Keratinocyte (primary cell): ENCODE measurements around the gene TMEM119. TPM values are rescaled to one million over a fixed set of nuclear protein-coding genes. Genes with fewer than 3 reads are reported as not detected.

Experiments
- DNase-seq: peaks from one replicate; pipeline ENCODE4 v3.0.0-alpha.2; 2011; ENCODE audit warnings: low read depth, missing footprints, low spot score
- FAIRE-seq: peaks from 2 replicates; lab custom pipeline; 2011; peaks lifted over from hg19 to GRCh38; lab: Jason Lieb, UNC
- H2AFZ ChIP-seq: 2 replicates; pipeline ENCODE4 v1.6.0; 2012; ENCODE audit warnings: low read length, control low read depth, inconsistent platforms; ENCODE audit not compliant: control insufficient read depth
- H3K27ac ChIP-seq: 2 replicates; pipeline ENCODE4 v1.5.1; 2011; ENCODE audit warnings: low read length; ENCODE audit not compliant: control insufficient read depth, insufficient read depth
- H3K27me3 ChIP-seq: 3 replicates; pipeline ENCODE4 v1.6.0; 2011; ENCODE audit warnings: low read length; ENCODE audit not compliant: control insufficient read depth, insufficient read depth; ENCODE audit errors: extremely low read depth
- H3K36me3 ChIP-seq, 2 experiments: 2 replicates in 1 of 2; 3 replicates in 1 of 2; pipeline ENCODE4 v1.5.1; 2011; ENCODE audit warnings: low read length in 2 of 2, mild to moderate bottlenecking in 1 of 2; ENCODE audit not compliant: control insufficient read depth in 2 of 2, insufficient read depth in 2 of 2; ENCODE audit errors: extremely low read depth in 1 of 2
- H3K4me1 ChIP-seq: 3 replicates; pipeline ENCODE4 v1.5.1; 2011; ENCODE audit warnings: low read length; ENCODE audit not compliant: control insufficient read depth, insufficient read depth; ENCODE audit errors: extremely low read depth
- H3K4me2 ChIP-seq: 3 replicates; pipeline ENCODE4 v1.6.0; 2011; ENCODE audit warnings: low read depth, low read length; ENCODE audit not compliant: control insufficient read depth, insufficient read depth; ENCODE audit errors: extremely low read depth
- H3K4me3 ChIP-seq, 3 experiments: fragments of 200-600 bp in 1 of 3; sonication (generic) in 1 of 3; 2 replicates in 2 of 3; 3 replicates in 1 of 3; pipeline ENCODE4 v1.5.1; 2011 to 2016; ENCODE audit warnings: low read length in 3 of 3, mild to moderate bottlenecking in 3 of 3, control low read depth in 2 of 3, inconsistent platforms in 1 of 3, low read depth in 1 of 3, mixed read lengths in 1 of 3, mixed run types in 1 of 3, moderate library complexity in 1 of 3; ENCODE audit not compliant: control insufficient read depth in 2 of 3, insufficient read depth in 2 of 3; ENCODE audit errors: extremely low read depth in 1 of 3
- H3K79me2 ChIP-seq: 2 replicates; pipeline ENCODE4 v1.6.0; 2012; ENCODE audit warnings: low read length; ENCODE audit not compliant: control insufficient read depth, insufficient read depth
- H3K9ac ChIP-seq: 3 replicates; pipeline ENCODE4 v1.6.0; 2011; ENCODE audit warnings: low read length; ENCODE audit not compliant: control insufficient read depth, insufficient read depth; ENCODE audit errors: extremely low read depth
- H3K9me1 ChIP-seq: 3 replicates; pipeline ENCODE4 v1.6.0; 2011; ENCODE audit warnings: low read length; ENCODE audit not compliant: control insufficient read depth, insufficient read depth; ENCODE audit errors: extremely low read depth
- H3K9me3 ChIP-seq: 2 replicates; pipeline ENCODE4 v1.5.1; 2012; ENCODE audit warnings: low read depth, low read length; ENCODE audit not compliant: control insufficient read depth
- H4K20me1 ChIP-seq: 3 replicates; pipeline ENCODE4 v1.6.0; 2011; ENCODE audit warnings: low read length; ENCODE audit not compliant: control insufficient read depth, insufficient read depth; ENCODE audit errors: extremely low read depth
- CTCF ChIP-seq, 3 experiments: IDR thresholded peaks in 1 of 3; conservative IDR thresholded peaks in 1 of 3; optimal IDR thresholded peaks in 1 of 3; 2 replicates in 2 of 3; 3 replicates in 1 of 3; pipeline versions ENCODE3 to v1.5.1; 2011; ENCODE audit warnings: low read length in 3 of 3, mild to moderate bottlenecking in 3 of 3, moderate library complexity in 2 of 3, control low read depth in 1 of 3, inconsistent platforms in 1 of 3; ENCODE audit not compliant: insufficient read depth in 2 of 3; ENCODE audit errors: extremely low read depth in 1 of 3
- EZH2 ChIP-seq: IDR thresholded peaks from one replicate; pipeline ENCODE4 v1.6.1; 2012; ENCODE audit warnings: inconsistent platforms, mild to moderate bottlenecking, low read length, moderate library complexity
- dilution Hi-C: fragments of 300-500 bp; cut with MboI; formaldehyde crosslinking; loops from one replicate; pipeline ENCODE4 v1.7.0; 2020; ENCODE audit warnings: low sequenced_read_pairs; ENCODE audit not compliant: extremely low pct_ligation_motif_present
- polyA plus RNA-seq, 5 experiments: library from polyadenylated mRNA; depleted of rRNA in 3 of 5; stranded (reverse) in 3 of 5; stranded (forward) in 1 of 5; unstranded in 1 of 5; fragments of >200 nt; gene quantifications; 1 replicate in 1 of 5; 2 replicates in 3 of 5; 3 replicates in 1 of 5; pipeline versions ENCODE4 v1.2.1 to v1.2.3, GENCODE V29; 2011 to 2012; ENCODE audit warnings: missing spikeins in 2 of 5, low read depth in 1 of 5, low replicate concordance in 1 of 5

Gene TMEM119
- polyA plus RNA-seq, 1 donor (not counting 4 experiments of a cell fraction or from before 2014, with no cell fraction given), result not detected

GRCh38 chr12:108602209-108602705 is 4.4 kb upstream of the TMEM119 start:
- no peaks in the 10 kb centered on the region for H4K20me1 ChIP-seq
- no peak for TF ChIP-seq CTCF (optimal IDR thresholded peaks at IDR 0.05 in 1 of 3, IDR thresholded peaks at IDR 0.05 in 1 of 3, conservative IDR thresholded peaks at IDR 0.05 in 1 of 3; ENCODE audit: extremely low read depth in 1 of 3, insufficient read depth in 2 of 3, low read length in 3 of 3)
- TF ChIP-seq EZH2, result no peak
- no peaks in the 10 kb centered on the region for H3K36me3 ChIP-seq
- no peak overlapping the region for H3K4me2 ChIP-seq
- no peak for FAIRE-seq
- H3K27ac ChIP-seq, result no peak overlapping the region
- H3K79me2 ChIP-seq, result no peaks in the 10 kb centered on the region
- H3K9me1 ChIP-seq, result no peaks in the 10 kb centered on the region
- H3K9me3 ChIP-seq, result no peaks in the 10 kb centered on the region
- no peak for DNase-seq
- no peak overlapping the region for H3K9ac ChIP-seq
- no peak overlapping the region for H2AFZ ChIP-seq
- no peaks in the 10 kb centered on the region for H3K4me1 ChIP-seq
- dilution Hi-C loops, result no loop called here
- H3K27me3 ChIP-seq, result peaks cover 14% of the 10 kb centered on the region
- no peak overlapping the region for H3K4me3 ChIP-seq

- dilution Hi-C loops, result no loop called here
- Histone ChIP-seq H3K79me2 (no peaks in the 10 kb centered on the region), H3K9ac (no peak overlapping the region), H4K20me1 (no peaks in the 10 kb centered on the region), H3K9me1 (no peaks in the 10 kb centered on the region), H3K36me3 (no peaks in the 10 kb centered on the region), H3K4me3 (no peak overlapping the region), H3K9me3 (no peaks in the 10 kb centered on the region), H3K27ac (no peak overlapping the region), H3K4me2 (no peak overlapping the region), H3K27me3 (peaks cover 17% of the 10 kb centered on the region), H2AFZ (no peak overlapping the region), H3K4me1 (no peaks in the 10 kb centered on the region)
- FAIRE-seq (no peak), DNase-seq (no peak)
- TF ChIP-seq EZH2 (no peak), CTCF (optimal IDR thresholded peaks at IDR 0.05 in 1 of 3, IDR thresholded peaks at IDR 0.05 in 1 of 3, conservative IDR thresholded peaks at IDR 0.05 in 1 of 3; ENCODE audit: extremely low read depth in 1 of 3, insufficient read depth in 2 of 3, low read length in 3 of 3) (no peak)
Measured at GRCh38 chr12:108600702-108601007, 2.8 kb upstream of the TMEM119 start.
